Choroid plexus epithelial cell (primary cell): ENCODE results near the gene HSPBP1.

Experiments
- DNase-seq: peaks from one replicate; pipeline ENCODE4 v3.0.0-alpha.2; 2010; ENCODE audit warnings: low read depth
- H3K4me3 ChIP-seq: 2 replicates; pipeline ENCODE4 v1.5.1; 2011; ENCODE audit warnings: low read depth, mild to moderate bottlenecking, control low read depth, low read length, moderate library complexity
- TF ChIP-seq, protein P1 (sequence below): conservative IDR thresholded peaks from 2 replicates; pipeline ENCODE4 v1.5.1; 2011; ENCODE audit warnings: low read depth, mild to moderate bottlenecking, control low read depth, inconsistent platforms, low read length, moderate library complexity

HSPBP1 gene

DNA sequence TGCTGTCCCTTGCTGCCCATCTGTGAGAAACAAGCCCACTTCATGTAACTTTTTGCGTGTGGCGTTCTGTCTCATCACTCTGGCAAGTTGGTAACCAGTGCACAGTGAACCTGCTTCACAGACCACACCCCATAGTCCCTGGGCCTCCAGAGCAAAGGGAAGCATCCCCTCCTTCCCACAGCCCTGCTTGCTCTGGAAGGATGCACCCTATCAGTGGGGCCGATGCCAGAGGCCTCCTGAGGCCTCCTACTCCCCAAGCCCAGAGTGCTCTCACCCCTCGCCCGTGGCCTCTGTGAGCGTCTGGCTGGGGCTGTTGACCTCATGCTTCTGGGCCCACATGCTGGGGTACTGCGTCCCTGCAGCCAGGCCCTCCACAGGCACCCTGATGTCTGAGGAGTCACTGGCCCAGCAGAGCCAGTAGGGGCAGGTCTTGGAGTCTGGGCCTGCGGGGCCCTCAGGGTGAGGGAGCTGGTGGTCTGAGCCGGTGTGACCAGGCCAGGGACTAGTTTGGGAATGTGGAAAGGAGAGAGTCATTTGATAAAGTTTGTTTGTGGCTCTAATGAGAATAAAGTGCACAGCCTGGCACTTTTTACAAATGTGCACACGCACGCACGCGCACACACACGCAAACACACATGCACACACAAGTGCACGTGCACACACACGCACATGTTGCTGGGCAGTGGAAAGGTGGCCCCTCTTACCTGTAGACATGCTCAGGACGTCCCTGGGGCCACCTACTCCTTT lies 56.4 kb downstream of the HSPBP1 start:
- no peak overlapping the region for H3K4me3 ChIP-seq
- TF ChIP-seq, protein P1, sequence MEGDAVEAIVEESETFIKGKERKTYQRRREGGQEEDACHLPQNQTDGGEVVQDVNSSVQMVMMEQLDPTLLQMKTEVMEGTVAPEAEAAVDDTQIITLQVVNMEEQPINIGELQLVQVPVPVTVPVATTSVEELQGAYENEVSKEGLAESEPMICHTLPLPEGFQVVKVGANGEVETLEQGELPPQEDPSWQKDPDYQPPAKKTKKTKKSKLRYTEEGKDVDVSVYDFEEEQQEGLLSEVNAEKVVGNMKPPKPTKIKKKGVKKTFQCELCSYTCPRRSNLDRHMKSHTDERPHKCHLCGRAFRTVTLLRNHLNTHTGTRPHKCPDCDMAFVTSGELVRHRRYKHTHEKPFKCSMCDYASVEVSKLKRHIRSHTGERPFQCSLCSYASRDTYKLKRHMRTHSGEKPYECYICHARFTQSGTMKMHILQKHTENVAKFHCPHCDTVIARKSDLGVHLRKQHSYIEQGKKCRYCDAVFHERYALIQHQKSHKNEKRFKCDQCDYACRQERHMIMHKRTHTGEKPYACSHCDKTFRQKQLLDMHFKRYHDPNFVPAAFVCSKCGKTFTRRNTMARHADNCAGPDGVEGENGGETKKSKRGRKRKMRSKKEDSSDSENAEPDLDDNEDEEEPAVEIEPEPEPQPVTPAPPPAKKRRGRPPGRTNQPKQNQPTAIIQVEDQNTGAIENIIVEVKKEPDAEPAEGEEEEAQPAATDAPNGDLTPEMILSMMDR: no peak
- no peak for DNase-seq

DNA sequence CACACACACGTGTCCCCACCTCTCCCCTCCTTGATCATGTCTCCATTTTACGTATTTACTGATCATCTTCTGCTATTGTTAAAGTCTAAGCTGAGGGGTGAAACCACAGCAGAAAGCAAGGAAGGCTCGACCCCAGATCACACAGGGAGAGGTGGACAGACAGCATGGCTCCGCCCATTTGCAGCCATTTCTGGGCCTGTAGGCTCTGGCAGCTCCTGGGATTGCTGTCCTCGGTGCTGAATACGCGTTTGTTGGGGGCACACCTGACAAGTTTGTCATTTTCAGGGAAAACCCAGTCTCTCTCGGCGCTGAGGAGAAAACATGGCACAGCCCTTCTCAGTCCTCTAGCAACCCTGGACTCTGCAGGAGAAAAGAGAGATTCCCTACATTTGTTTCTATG lies 59.4 kb downstream of the HSPBP1 start:
- TF ChIP-seq, protein P1: no peak
- no peak for DNase-seq
- no peak overlapping the region for H3K4me3 ChIP-seq

DNA sequence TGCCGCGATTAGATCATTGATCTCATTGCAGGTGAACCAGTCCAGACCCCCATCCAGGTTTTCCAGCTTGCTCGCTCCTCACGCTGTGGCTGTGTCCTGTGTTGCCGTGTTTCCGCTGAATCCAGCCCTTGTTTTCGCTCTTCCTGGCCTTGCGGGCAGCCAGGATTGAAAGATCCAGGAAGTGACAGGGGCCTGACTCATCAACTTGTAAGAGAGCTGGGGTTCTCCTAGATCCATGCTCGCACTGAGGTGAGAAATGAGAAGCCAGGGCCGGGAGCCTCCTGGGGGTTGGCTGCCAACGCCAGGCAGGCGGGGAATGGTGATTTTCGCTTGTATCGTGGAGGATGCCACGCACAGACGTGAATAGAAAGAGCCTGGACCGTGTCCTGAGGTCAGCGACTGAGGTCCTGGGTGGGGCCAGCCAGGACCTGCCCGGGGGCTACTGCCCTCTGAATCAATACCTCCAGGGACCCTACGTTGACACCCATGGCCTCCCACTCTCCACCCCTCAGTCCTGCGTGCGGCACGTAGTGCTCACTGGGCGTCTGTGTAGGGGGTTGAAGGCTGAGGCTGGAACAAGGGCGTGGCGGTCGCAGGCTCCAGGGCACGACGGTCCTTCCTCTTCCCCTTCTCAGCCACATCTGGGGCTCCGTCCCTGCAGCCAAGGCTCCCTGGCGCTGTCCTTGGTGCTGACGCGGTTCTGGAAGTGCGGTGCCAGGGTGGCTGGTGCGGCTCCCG lies 63.3 kb downstream of the HSPBP1 start:
- peak; percentile 100 for DNase-seq
- peak overlapping the region; percentile 56 for H3K4me3 ChIP-seq
- TF ChIP-seq, protein P1: peak; percentile 19

DNA sequence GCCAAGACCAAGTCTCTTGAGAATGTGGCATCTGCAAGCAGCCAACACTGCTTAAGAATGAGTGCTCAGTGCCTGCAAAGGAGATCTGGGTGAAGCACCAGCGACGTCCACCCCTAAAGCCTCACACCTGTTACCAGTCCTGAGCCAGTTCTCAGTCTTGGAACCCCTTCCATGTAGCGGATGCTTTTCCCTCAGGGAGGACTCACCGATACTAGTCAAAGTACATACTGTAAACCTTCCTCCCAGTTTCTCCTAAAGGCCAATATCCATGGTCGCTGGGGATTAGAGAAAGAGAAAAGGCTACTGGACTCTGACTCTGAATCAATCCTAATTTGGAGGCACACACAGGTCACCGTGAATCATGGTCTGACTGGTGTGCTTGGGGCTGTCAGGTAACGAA lies 66.4 kb downstream of the HSPBP1 start:
- no peak overlapping the region for H3K4me3 ChIP-seq
- TF ChIP-seq, protein P1: no peak
- no peak for DNase-seq

DNA sequence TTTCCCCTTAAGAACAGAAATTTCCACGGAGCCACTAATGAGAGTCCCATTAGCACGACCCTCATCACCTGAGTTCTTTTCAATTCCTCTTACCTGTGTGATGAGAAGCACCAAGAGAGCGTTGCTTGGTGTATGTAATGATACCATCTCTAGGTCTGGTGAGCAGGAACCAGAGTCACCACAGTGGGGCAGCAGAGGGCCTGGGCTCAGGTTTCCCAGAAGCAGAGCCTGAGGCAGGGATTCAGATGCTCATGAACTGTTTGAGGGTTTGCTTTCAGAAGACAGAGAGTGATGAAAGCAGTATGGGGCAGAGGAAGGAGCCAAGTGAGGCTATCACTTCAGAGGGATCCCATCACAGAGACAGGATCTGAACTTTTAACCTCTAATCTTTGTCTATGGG lies 67.5 kb downstream of the HSPBP1 start:
- H3K4me3 ChIP-seq: no peak overlapping the region
- no peak for DNase-seq
- TF ChIP-seq, protein P1: peak; percentile 30
